CD4-positive, alpha-beta T cell (primary cell): ENCODE measurements around the gene BLID. TPM values are rescaled to one million over a fixed set of nuclear protein-coding genes. Genes with fewer than 3 reads are reported as not detected.

Source experiments
- ATAC-seq: fragments of 200-7000 bp; cut with Tn5 transposase; one replicate; pipeline ENCODE4 v1.10.0; 2022; ENCODE audit warnings: mild to moderate bottlenecking; ENCODE audit not compliant: poor library complexity
- CTCF ChIA-PET: fragments of 350-600 bp; sonication (Branson Sonifier 250); formaldehyde crosslinking; loops from one replicate; lab custom pipeline; 2021; ENCODE audit warnings: antibody characterized with exemption, inconsistent platforms; lab: Charles Lee
- POLR2A ChIA-PET: fragments of 350-600 bp; sonication (Branson Sonifier 250); formaldehyde crosslinking; loops from one replicate; lab custom pipeline; 2021; ENCODE audit warnings: antibody characterized with exemption, inconsistent platforms; lab: Charles Lee
- DNase-seq, 14 experiments: peaks; one replicate each; pipeline ENCODE4 v3.0.0-alpha.2; 2013 to 2020; ENCODE audit warnings: mixed read lengths in 2 of 14
- H3K27ac ChIP-seq, 2 donors: one replicate each; pipeline versions ENCODE4 v1.5.1 to v1.7.0; 2013; ENCODE audit warnings: low read length in 2 of 2, low read depth in 1 of 2, mild to moderate bottlenecking in 1 of 2
- H3K27me3 ChIP-seq, 2 experiments: 1 replicate in 1 of 2; 2 replicates in 1 of 2; pipeline versions ENCODE4 v1.6.1 to v1.7.0; 2013; ENCODE audit warnings: low read length in 2 of 2, control low read depth in 1 of 2, mild to moderate bottlenecking in 1 of 2, moderate library complexity in 1 of 2; ENCODE audit not compliant: insufficient read depth in 2 of 2, control insufficient read depth in 1 of 2
- H3K36me3 ChIP-seq: one replicate; pipeline ENCODE4 v1.6.1; 2013; ENCODE audit warnings: low read length, control low read depth; ENCODE audit not compliant: insufficient read depth
- H3K4me1 ChIP-seq: one replicate; pipeline ENCODE4 v1.6.1; 2013; ENCODE audit warnings: low read length, control low read depth; ENCODE audit not compliant: insufficient read depth
- H3K4me3 ChIP-seq: one replicate; pipeline ENCODE4 v1.5.1; 2013; ENCODE audit warnings: mild to moderate bottlenecking, low read length, moderate library complexity
- H3K9me3 ChIP-seq, 2 experiments: 1 replicate in 1 of 2; 2 replicates in 1 of 2; pipeline versions ENCODE4 v1.6.1 to v1.7.0; 2013; ENCODE audit warnings: low read length in 2 of 2, mild to moderate bottlenecking in 2 of 2, control low read depth in 1 of 2, moderate library complexity in 1 of 2; ENCODE audit not compliant: control insufficient read depth in 1 of 2, insufficient read depth in 1 of 2
- H3K27ac Mint-ChIP-seq: one replicate; pipeline ENCODE4 v1.8.0; 2020; ENCODE audit warnings: mixed read lengths
- H3K27me3 Mint-ChIP-seq: one replicate; pipeline ENCODE4 v1.8.0; 2021; ENCODE audit warnings: mixed read lengths
- H3K36me3 Mint-ChIP-seq: one replicate; pipeline ENCODE4 v1.8.0; 2021; ENCODE audit warnings: low read depth, mixed read lengths
- H3K4me1 Mint-ChIP-seq: one replicate; pipeline ENCODE4 v1.8.0; 2021; ENCODE audit warnings: low read depth, mixed read lengths
- H3K4me3 Mint-ChIP-seq: one replicate; pipeline ENCODE4 v1.8.0; 2020; ENCODE audit warnings: mild to moderate bottlenecking, mixed read lengths
- H3K9me3 Mint-ChIP-seq: one replicate; pipeline ENCODE4 v1.8.0; 2020; ENCODE audit warnings: mixed read lengths
- CTCF ChIP-seq: fragments of 200-600 bp; IDR thresholded peaks from one replicate; pipeline ENCODE4 v1.8.0; 2022; ENCODE audit warnings: antibody characterized with exemption, mild to moderate bottlenecking
- intact Hi-C, 2 experiments: fragments of 100-400 bp; cut with DNase I in 1 of 2; cut with micrococcal nuclease in 1 of 2; formaldehyde crosslinking; loops; one replicate each; pipeline versions ENCODE4 v1.15.1 to v1.9.0; 2023 to 2025; cut with DNase I, micrococcal nuclease
- total RNA-seq, 174 experiments: library from RNA in 2 of 174; stranded (reverse) in 2 of 174; gene quantifications; one replicate each; pipeline ENCODE4 v1.2.3 and lab custom pipeline; 2021 to 2026

BLID gene
- total RNA-seq, 2 experiments from 2014 or later = not detected

- ChIA-PET POLR2A (no interaction called here), CTCF (no interaction called here)
- Histone ChIP-seq H3K4me3 (no peak overlapping the region), H3K36me3 (no peaks in the 10 kb centered on the region), H3K9me3 (peaks cover 0 to 3% of the 10 kb centered on the region in 2 experiments), H3K4me1 (peaks cover 4% of the 10 kb centered on the region), H3K27me3 (peaks cover 8 to 41% of the 10 kb centered on the region in 2 experiments), H3K27ac (no peak overlapping the region)
- H3K36me3 Mint-ChIP-seq = no peaks in the 10 kb centered on the region
- TF ChIP-seq CTCF = no peak
- intact Hi-C loops = no loop called here
- no peak for ATAC-seq
- H3K4me3 Mint-ChIP-seq = no peak overlapping the region
- no peak overlapping the region for H3K27ac Mint-ChIP-seq
- H3K4me1 Mint-ChIP-seq = peaks cover 9% of the 10 kb centered on the region
- H3K9me3 Mint-ChIP-seq = peaks cover 2% of the 10 kb centered on the region
- H3K27me3 Mint-ChIP-seq = peaks cover 22% of the 10 kb centered on the region
- DNase-seq = no peak
These were observed 10.8 kb downstream of the BLID start for GRCh38 chr11:122105044-122105758.

- H3K36me3 ChIP-seq = no peaks in the 10 kb centered on the region
- no peak for TF ChIP-seq CTCF
- H3K4me3 ChIP-seq = no peak overlapping the region
- peaks cover 15% of the 10 kb centered on the region for H3K4me1 Mint-ChIP-seq
- H3K27me3 Mint-ChIP-seq = peaks cover 23% of the 10 kb centered on the region
- intact Hi-C loops = no loop called here
- no peak for DNase-seq
- no peak overlapping the region for H3K4me3 Mint-ChIP-seq
- ChIA-PET POLR2A (no interaction called here), CTCF (no interaction called here)
- H3K9me3 ChIP-seq = peaks cover 0 to 3% of the 10 kb centered on the region in 2 experiments
- H3K27ac ChIP-seq = no peak overlapping the region
- H3K4me1 ChIP-seq = peaks cover 4% of the 10 kb centered on the region
- no peaks in the 10 kb centered on the region for H3K36me3 Mint-ChIP-seq
- peaks cover 17 to 49% of the 10 kb centered on the region in 2 experiments for H3K27me3 ChIP-seq
- ATAC-seq = no peak
- H3K9me3 Mint-ChIP-seq = peaks cover 2% of the 10 kb centered on the region
- no peak overlapping the region for H3K27ac Mint-ChIP-seq
These were observed 11.7 kb downstream of the BLID start for GRCh38 chr11:122104341-122104740.

GRCh38 chr11:122103726-122104125 lies 12.3 kb downstream of the BLID start:
- Histone ChIP-seq H3K27ac (no peak overlapping the region), H3K4me1 (peaks cover 4% of the 10 kb centered on the region), H3K9me3 (peaks cover 0 to 3% of the 10 kb centered on the region in 2 experiments), H3K4me3 (no peak overlapping the region), H3K27me3 (peaks cover 17 to 56% of the 10 kb centered on the region in 2 experiments), H3K36me3 (no peaks in the 10 kb centered on the region)
- Mint-ChIP-seq H3K4me1 (peaks cover 15% of the 10 kb centered on the region), H3K27me3 (peaks cover 23% of the 10 kb centered on the region), H3K4me3 (no peak overlapping the region), H3K36me3 (no peaks in the 10 kb centered on the region), H3K27ac (no peak overlapping the region), H3K9me3 (peaks cover 2% of the 10 kb centered on the region)
- TF ChIP-seq CTCF = no peak
- ATAC-seq (no peak), DNase-seq (no peak)
- intact Hi-C loops = no loop called here
- ChIA-PET CTCF (no interaction called here), POLR2A (no interaction called here)
